K562 (cell line): ENCODE measurements around the gene TMEM63C. TPM values are rescaled to one million over a fixed set of nuclear protein-coding genes. Genes with fewer than 3 reads are reported as not detected.

Source experiments
- ATAC-seq: fragments of 200-7000 bp; cut with Tn5 transposase; 3 replicates; pipeline ENCODE4 v1.9.1; 2020; ENCODE audit warnings: moderate library complexity
- BruUV-seq: library from RNA; stranded (reverse); fragments of 400-500 nt; replicated peaks from 2 replicates; lab custom pipeline; 2021; lab: Mats Ljungman, UMichigan
- CTCF ChIA-PET: fragments of 300-600 bp; formaldehyde crosslinking; extraction: SDS; loops from one replicate; lab custom pipeline; 2021; ENCODE audit warnings: low intra/inter-chr PET ratio; lab: Yijun Ruan, JAX
- POLR2A ChIA-PET: fragments of 300-600, 350-650 bp; sonication (Branson Sonifier 250); formaldehyde crosslinking; extraction: SDS; loops from one replicate; lab custom pipeline; 2021; ENCODE audit warnings: antibody characterized with exemption, inconsistent platforms; lab: Yijun Ruan, JAX
- DNase-seq, 4 experiments: peaks; one replicate each; pipeline versions ENCODE4 v3.0.0 to v3.0.0-alpha.2; 2011 to 2018; ENCODE audit warnings: low spot score in 3 of 4, mixed read lengths in 3 of 4; ENCODE audit errors: extremely low read depth in 1 of 4
- FAIRE-seq: peaks from 2 replicates; lab custom pipeline; 2011; peaks lifted over from hg19 to GRCh38; lab: Jason Lieb, UNC
- H2AFZ ChIP-seq: 2 replicates; pipeline ENCODE4 v1.6.0; 2011; ENCODE audit warnings: low read depth, low read length, control low read depth, inconsistent platforms
- H3K27ac ChIP-seq: fragments of 200-600 bp; 3 replicates; pipeline ENCODE4 v1.8.0; 2011; ENCODE audit warnings: low read depth, mild to moderate bottlenecking, control low read depth, inconsistent platforms, low read length, moderate library complexity, mixed read lengths; ENCODE audit errors: extremely low read depth
- H3K27me3 ChIP-seq, 2 experiments: fragments of 300-600 bp in 1 of 2; 2 replicates in 1 of 2; 3 replicates in 1 of 2; pipeline versions ENCODE4 v1.6.0 to v1.8.0; 2011; ENCODE audit warnings: inconsistent platforms in 2 of 2, low read length in 2 of 2, mild to moderate bottlenecking in 1 of 2, mixed read lengths in 1 of 2, moderate library complexity in 1 of 2; ENCODE audit not compliant: control insufficient read depth in 2 of 2, insufficient read depth in 2 of 2
- H3K36me3 ChIP-seq: fragments of 300-600 bp; 3 replicates; pipeline ENCODE4 v1.8.0; 2011; ENCODE audit warnings: mild to moderate bottlenecking, low read length, inconsistent platforms; ENCODE audit not compliant: control insufficient read depth, insufficient read depth
- H3K4me1 ChIP-seq, 2 experiments: fragments of 200-600 bp in 1 of 2; replicated peaks in 1 of 2; 2 replicates in 1 of 2; 3 replicates in 1 of 2; pipeline versions ENCODE4 v1.5.1 to v1.8.0; 2011; ENCODE audit warnings: inconsistent platforms in 2 of 2, low read length in 2 of 2, mild to moderate bottlenecking in 1 of 2, mixed read lengths in 1 of 2, moderate library complexity in 1 of 2; ENCODE audit not compliant: control insufficient read depth in 2 of 2, insufficient read depth in 2 of 2
- H3K4me2 ChIP-seq: 2 replicates; pipeline ENCODE4 v1.6.1; 2011; ENCODE audit warnings: low read length, control low read depth, inconsistent platforms, mixed read lengths; ENCODE audit not compliant: insufficient read depth
- H3K4me3 ChIP-seq: fragments of 200-600 bp; sonication (generic), shearing (Covaris generic); 2 replicates; pipeline ENCODE4 v1.5.1; 2016; ENCODE audit warnings: control low read depth, inconsistent platforms
- H3K79me2 ChIP-seq: fragments of 200-600 bp; 3 replicates; pipeline ENCODE4 v1.8.0; 2011; ENCODE audit warnings: low read length, inconsistent platforms; ENCODE audit not compliant: control insufficient read depth, insufficient read depth
- H3K9ac ChIP-seq, 2 experiments: 2 replicates each; pipeline versions ENCODE4 v1.6.0 to v1.6.1; 2011; ENCODE audit warnings: low read depth in 2 of 2, low read length in 2 of 2, control low read depth in 1 of 2, inconsistent platforms in 1 of 2, mild to moderate bottlenecking in 1 of 2, mixed read lengths in 1 of 2; ENCODE audit not compliant: insufficient read depth in 1 of 2
- H3K9me1 ChIP-seq: one replicate; pipeline ENCODE4 v1.6.0; 2011; ENCODE audit warnings: inconsistent platforms, mild to moderate bottlenecking, low read length, moderate library complexity; ENCODE audit not compliant: control insufficient read depth, insufficient read depth
- H3K9me3 ChIP-seq: replicated peaks from 2 replicates; pipeline ENCODE4 v1.5.1; 2011; ENCODE audit warnings: low read depth, low read length, inconsistent platforms; ENCODE audit not compliant: control insufficient read depth, insufficient read depth
- H4K20me1 ChIP-seq: replicated peaks from 2 replicates; pipeline ENCODE4 v1.6.1; 2011; ENCODE audit warnings: low read length, inconsistent platforms, mixed read lengths; ENCODE audit not compliant: control insufficient read depth, insufficient read depth
- GATA2 ChIP-seq: sonication (generic); formaldehyde crosslinking; IDR thresholded peaks from 2 replicates; pipeline ENCODE4 v1.4.0; 2020; ENCODE audit warnings: mild to moderate bottlenecking, missing genetic modification reagents
- GTF2F1 ChIP-seq: IDR thresholded peaks from 2 replicates; pipeline ENCODE4 v1.6.1; 2011; ENCODE audit warnings: low read depth, low read length, improper control_type of control experiment
- KLF16 ChIP-seq: IDR thresholded peaks from 2 replicates; pipeline ENCODE4 v1.6.1; 2016; ENCODE audit warnings: antibody characterized with exemption
- RBM39 ChIP-seq: fragments of 200-400 bp; formaldehyde crosslinking; optimal IDR thresholded peaks from 2 replicates; pipeline ENCODE3; 2018; ENCODE audit warnings: low read depth, low read length
- SAFB ChIP-seq: fragments of 200-400 bp; formaldehyde crosslinking; IDR thresholded peaks from 2 replicates; pipeline ENCODE4 v1.6.1; 2017; ENCODE audit warnings: low read depth, low read length, borderline replicate concordance
- SMARCE1 ChIP-seq: fragments of 450-650 bp; IDR thresholded peaks from 2 replicates; pipeline ENCODE4 v1.7.1; 2016; ENCODE audit warnings: mild to moderate bottlenecking
- ZNF165 ChIP-seq: fragments of 250-450 bp; sonication (Bioruptor Pico); IDR thresholded peaks from 2 replicates; pipeline ENCODE4 v1.4.0; 2020; ENCODE audit warnings: borderline replicate concordance
- ZNF274 ChIP-seq: IDR thresholded peaks from 2 replicates; pipeline ENCODE4 v1.6.1; 2011; ENCODE audit warnings: low read depth, mild to moderate bottlenecking, low read length, moderate library complexity, borderline replicate concordance
- WGBS: fragments of 100-300 bp; shearing (Covaris generic); methylation state at CpG from one replicate; pipeline ENCODE4 v1.1.6; 2016; ENCODE audit warnings: low coverage, mixed read lengths; ENCODE audit not compliant: insufficient coverage; ENCODE audit errors: missing lambda C conversion rate; 5-methylcytosine and 5-hydroxymethylcytosine counted together
- in situ Hi-C: fragments of 300-500 bp; cut with MboI; formaldehyde crosslinking; loops from 4 replicates; pipeline ENCODE4 v1.15.0; 2018; ENCODE audit warnings: inconsistent platforms, mixed read lengths
- intact Hi-C: fragments of 100-400 bp; cut with micrococcal nuclease; formaldehyde crosslinking; loops from 2 replicates; pipeline ENCODE4 v1.14.2; 2022
- polyA plus RNA-seq, 8 experiments: library from polyadenylated mRNA; depleted of rRNA in 4 of 8; stranded (reverse) in 5 of 8; unstranded in 3 of 8; fragments of >200 nt; fragmentation: Nextera tagmentation in 2 of 8; fragmentation: Illumina TruSeq in 1 of 8; extraction: Ambion mirVana in 2 of 8; extraction: Trizol in 1 of 8; gene quantifications; 2 replicates each; pipeline versions ENCODE4 v1.2.1 to v1.2.3, GENCODE V29; 2011 to 2014; ENCODE audit warnings: inconsistent platforms in 1 of 8, missing spikeins in 1 of 8
- total RNA-seq, 7 experiments: library from RNA; depleted of rRNA in 6 of 7; stranded (reverse); fragments of >200 nt in 6 of 7; fragmentation: Illumina TruSeq in 2 of 7; extraction: Trizol in 2 of 7; gene quantifications; 2 replicates each; pipeline versions ENCODE4 v1.2.1 to v1.2.3, GENCODE V29; 2011 to 2021; ENCODE audit warnings: low replicate concordance in 1 of 7
- TF ChIP-seq, protein P1 (sequence below): fragments of 200-800 bp; sonication (Bioruptor generic); IDR thresholded peaks from 2 replicates; pipeline ENCODE4 v1.6.1; 2017; ENCODE audit warnings: missing genetic modification characterization, missing compliant biosample characterization
- TF ChIP-seq, protein P2 (sequence below): sonication (generic); formaldehyde crosslinking; IDR thresholded peaks from 2 replicates; pipeline ENCODE4 v1.8.0; 2023; ENCODE audit warnings: mild to moderate bottlenecking, missing genetic modification reagents
- TF ChIP-seq, protein P3 (sequence below): IDR thresholded peaks from 2 replicates; pipeline ENCODE4 v1.6.1; 2011; ENCODE audit warnings: borderline replicate concordance, low read depth, mild to moderate bottlenecking, moderate library complexity, low read length; ENCODE audit not compliant: insufficient read depth, poor library complexity, severe bottlenecking

TMEM63C gene
- total and polyA plus RNA-seq, 9 of the 15 experiments (the other 6 are each of a cell fraction or from before 2014, with no cell fraction given): 0.07 TPM; not detected in 8

GRCh38 chr14:77221241-77221871 lies 39.8 kb downstream of the TMEM63C start (continued):
- TF ChIP-seq SAFB (peak; percentile 24; the same call in 1 of the 2 replicates), SMARCE1 (no peak)
- TF ChIP-seq, protein P1, sequence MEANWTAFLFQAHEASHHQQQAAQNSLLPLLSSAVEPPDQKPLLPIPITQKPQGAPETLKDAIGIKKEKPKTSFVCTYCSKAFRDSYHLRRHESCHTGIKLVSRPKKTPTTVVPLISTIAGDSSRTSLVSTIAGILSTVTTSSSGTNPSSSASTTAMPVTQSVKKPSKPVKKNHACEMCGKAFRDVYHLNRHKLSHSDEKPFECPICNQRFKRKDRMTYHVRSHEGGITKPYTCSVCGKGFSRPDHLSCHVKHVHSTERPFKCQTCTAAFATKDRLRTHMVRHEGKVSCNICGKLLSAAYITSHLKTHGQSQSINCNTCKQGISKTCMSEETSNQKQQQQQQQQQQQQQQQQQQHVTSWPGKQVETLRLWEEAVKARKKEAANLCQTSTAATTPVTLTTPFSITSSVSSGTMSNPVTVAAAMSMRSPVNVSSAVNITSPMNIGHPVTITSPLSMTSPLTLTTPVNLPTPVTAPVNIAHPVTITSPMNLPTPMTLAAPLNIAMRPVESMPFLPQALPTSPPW: peak; percentile 26; the same call in 1 of the 2 replicates

DNA sequence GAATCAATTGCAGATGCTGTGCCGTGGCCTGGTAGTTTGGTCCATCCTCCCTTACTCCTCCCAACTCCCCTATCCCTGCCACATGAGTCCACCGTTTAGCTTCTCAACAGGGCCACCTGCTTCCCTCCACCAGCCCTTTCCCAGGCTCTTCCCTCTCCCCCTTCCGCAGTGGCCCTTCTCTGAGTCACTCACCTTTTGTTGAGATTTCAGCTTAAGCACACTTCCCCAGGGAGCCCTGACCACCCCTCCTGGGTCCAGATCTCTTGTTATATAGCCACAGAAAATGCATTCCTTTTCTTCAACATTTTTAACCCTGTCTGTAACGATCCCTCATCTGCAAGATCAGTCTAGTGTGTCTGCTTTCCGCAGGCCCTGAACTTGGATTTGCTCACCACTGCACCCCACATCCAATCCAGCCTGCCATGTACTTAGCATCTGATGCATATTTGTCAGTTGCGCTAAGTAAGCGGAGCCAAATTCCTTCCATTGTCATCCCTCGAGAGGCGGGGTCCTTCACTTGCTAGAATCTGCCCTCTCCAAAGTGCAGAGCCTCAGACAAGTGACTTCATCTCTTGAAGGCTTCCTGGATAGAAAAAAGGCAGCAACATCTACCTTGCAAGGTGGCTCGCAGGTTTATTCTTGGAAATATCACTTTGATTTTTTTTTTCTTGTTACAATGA lies 41.1 kb downstream of the TMEM63C start:
- Histone ChIP-seq H3K79me2 (no peaks in the 10 kb centered on the region), H3K27me3 (peaks cover 3 to 31% of the 10 kb centered on the region in 2 experiments; a peak in 4 of 5 replicates), H3K27ac (no peak overlapping the region), H4K20me1 (no peaks in the 10 kb centered on the region), H2AFZ (no peak overlapping the region), H3K9ac (no peak overlapping the region), H3K4me1 (peaks cover 0 to 4% of the 10 kb centered on the region in 2 experiments; a peak in 1 of 5 replicates), H3K9me3 (no peaks in the 10 kb centered on the region), H3K4me3 (no peak overlapping the region), H3K36me3 (no peaks in the 10 kb centered on the region), H3K9me1 (no peaks in the 10 kb centered on the region), H3K4me2 (no peak overlapping the region)
- CTCF ChIA-PET: no interaction called here
- ATAC-seq: no peak
- in situ Hi-C loops: no loop called here
- DNase-seq: no peak
- 0% methylated on average over 10 of the region's 10 CpGs for WGBS
- intact Hi-C loops: no loop called here
- FAIRE-seq: no peak
- no TSS peak for BruUV-seq
- POLR2A ChIA-PET: no interaction called here
- TF ChIP-seq GATA2 (CRISPR knock-in tag): no peak
- TF ChIP-seq, protein P2, sequence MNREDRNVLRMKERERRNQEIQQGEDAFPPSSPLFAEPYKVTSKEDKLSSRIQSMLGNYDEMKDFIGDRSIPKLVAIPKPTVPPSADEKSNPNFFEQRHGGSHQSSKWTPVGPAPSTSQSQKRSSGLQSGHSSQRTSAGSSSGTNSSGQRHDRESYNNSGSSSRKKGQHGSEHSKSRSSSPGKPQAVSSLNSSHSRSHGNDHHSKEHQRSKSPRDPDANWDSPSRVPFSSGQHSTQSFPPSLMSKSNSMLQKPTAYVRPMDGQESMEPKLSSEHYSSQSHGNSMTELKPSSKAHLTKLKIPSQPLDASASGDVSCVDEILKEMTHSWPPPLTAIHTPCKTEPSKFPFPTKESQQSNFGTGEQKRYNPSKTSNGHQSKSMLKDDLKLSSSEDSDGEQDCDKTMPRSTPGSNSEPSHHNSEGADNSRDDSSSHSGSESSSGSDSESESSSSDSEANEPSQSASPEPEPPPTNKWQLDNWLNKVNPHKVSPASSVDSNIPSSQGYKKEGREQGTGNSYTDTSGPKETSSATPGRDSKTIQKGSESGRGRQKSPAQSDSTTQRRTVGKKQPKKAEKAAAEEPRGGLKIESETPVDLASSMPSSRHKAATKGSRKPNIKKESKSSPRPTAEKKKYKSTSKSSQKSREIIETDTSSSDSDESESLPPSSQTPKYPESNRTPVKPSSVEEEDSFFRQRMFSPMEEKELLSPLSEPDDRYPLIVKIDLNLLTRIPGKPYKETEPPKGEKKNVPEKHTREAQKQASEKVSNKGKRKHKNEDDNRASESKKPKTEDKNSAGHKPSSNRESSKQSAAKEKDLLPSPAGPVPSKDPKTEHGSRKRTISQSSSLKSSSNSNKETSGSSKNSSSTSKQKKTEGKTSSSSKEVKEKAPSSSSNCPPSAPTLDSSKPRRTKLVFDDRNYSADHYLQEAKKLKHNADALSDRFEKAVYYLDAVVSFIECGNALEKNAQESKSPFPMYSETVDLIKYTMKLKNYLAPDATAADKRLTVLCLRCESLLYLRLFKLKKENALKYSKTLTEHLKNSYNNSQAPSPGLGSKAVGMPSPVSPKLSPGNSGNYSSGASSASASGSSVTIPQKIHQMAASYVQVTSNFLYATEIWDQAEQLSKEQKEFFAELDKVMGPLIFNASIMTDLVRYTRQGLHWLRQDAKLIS (CRISPR knock-in tag): no peak
- no peak for TF ChIP-seq GTF2F1
- TF ChIP-seq ZNF165: no peak
- TF ChIP-seq KLF16: no peak
- TF ChIP-seq, protein P3, sequence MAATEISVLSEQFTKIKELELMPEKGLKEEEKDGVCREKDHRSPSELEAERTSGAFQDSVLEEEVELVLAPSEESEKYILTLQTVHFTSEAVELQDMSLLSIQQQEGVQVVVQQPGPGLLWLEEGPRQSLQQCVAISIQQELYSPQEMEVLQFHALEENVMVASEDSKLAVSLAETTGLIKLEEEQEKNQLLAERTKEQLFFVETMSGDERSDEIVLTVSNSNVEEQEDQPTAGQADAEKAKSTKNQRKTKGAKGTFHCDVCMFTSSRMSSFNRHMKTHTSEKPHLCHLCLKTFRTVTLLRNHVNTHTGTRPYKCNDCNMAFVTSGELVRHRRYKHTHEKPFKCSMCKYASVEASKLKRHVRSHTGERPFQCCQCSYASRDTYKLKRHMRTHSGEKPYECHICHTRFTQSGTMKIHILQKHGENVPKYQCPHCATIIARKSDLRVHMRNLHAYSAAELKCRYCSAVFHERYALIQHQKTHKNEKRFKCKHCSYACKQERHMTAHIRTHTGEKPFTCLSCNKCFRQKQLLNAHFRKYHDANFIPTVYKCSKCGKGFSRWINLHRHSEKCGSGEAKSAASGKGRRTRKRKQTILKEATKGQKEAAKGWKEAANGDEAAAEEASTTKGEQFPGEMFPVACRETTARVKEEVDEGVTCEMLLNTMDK: no peak
- TF ChIP-seq RBM39: no peak
- no peak for TF ChIP-seq ZNF274
